GM12873 (cell line): ENCODE data around the gene PER3.

ENCODE experiments used
- TF ChIP-seq, protein P1 (sequence below): IDR thresholded peaks from 2 replicates; pipeline ENCODE4 v1.5.1; 2012; ENCODE audit warnings: low read depth, mild to moderate bottlenecking, moderate library complexity, low read length, control low read depth; ENCODE audit not compliant: insufficient read depth; ENCODE audit errors: missing control alignments

Gene PER3

GRCh38 chr1:7783826-7784491, at the start of gene PER3:
Gene PER3 (plus strand): TSS chr1:7784291. CDS start chr1:7784878, 587 bp downstream.
- TF ChIP-seq, protein P1, sequence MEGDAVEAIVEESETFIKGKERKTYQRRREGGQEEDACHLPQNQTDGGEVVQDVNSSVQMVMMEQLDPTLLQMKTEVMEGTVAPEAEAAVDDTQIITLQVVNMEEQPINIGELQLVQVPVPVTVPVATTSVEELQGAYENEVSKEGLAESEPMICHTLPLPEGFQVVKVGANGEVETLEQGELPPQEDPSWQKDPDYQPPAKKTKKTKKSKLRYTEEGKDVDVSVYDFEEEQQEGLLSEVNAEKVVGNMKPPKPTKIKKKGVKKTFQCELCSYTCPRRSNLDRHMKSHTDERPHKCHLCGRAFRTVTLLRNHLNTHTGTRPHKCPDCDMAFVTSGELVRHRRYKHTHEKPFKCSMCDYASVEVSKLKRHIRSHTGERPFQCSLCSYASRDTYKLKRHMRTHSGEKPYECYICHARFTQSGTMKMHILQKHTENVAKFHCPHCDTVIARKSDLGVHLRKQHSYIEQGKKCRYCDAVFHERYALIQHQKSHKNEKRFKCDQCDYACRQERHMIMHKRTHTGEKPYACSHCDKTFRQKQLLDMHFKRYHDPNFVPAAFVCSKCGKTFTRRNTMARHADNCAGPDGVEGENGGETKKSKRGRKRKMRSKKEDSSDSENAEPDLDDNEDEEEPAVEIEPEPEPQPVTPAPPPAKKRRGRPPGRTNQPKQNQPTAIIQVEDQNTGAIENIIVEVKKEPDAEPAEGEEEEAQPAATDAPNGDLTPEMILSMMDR = no peak

- TF ChIP-seq, protein P1 = no peak
Measured at GRCh38 chr1:7738044-7738443, 46.0 kb upstream of the PER3 start.

- TF ChIP-seq, protein P1 = no peak
Measured at GRCh38 chr1:7743346-7743745, 40.7 kb upstream of the PER3 start.

GRCh38 chr1:7744882-7745281, 39.2 kb upstream of the PER3 start:
- TF ChIP-seq, protein P1 = no peak

DNA sequence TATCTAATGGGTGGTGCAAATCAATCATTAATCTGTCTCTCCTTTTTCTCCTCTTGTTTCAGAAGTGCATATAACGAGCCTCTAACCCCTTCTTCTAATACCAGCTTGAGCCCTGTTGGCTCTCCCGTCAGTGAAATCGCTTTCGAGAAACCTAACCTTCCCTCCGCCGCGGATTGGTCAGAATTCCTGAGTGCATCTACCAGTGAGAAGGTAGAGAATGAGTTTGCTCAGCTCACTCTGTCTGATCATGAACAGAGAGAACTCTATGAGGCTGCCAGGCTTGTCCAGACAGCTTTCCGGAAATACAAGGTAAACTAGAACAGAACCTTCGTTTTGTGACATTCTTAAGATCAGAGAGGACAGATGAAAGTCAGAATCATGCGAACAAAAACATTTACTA, 38.3 kb upstream of the PER3 start:
- TF ChIP-seq, protein P1 = no peak

DNA sequence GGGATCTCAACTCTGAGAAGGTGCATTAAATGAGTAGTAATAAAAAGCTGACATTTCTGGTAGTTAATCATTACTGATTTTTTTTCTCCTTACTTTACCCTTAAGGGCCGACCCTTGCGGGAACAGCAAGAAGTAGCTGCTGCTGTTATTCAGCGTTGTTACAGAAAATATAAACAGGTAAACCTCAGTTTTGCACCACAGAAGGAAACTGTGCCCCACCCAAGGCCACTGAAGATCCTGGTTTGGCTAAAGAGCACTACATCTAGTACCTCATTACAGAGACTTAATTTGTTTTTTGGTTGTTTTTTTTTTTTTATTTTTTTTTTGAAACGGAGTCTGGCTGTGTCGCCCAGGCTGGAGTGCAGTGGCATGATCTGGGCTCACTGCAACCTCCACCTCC, 36.5 kb upstream of the PER3 start:
- TF ChIP-seq, protein P1 = no peak

DNA sequence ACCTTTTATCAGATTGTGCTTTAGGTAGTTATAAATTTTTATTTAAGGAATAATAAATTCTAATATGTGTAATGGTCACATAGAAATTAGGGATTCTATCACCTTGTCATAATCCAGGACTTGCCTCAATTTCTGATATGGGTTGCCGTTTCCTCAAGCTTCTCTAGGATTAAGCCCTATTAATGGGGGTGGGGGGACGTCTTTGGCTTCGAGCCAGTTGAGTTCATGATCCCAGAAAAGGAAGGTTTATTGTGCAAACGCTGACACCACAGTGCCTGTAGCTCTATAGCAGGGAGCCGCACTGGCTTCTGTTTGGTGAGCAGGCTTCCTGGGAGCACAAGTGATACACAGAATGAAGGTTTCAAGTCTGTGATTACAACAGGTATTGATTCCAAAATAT, 35.0 kb upstream of the PER3 start:
- TF ChIP-seq, protein P1 = no peak

- TF ChIP-seq, protein P1 = no peak
Measured at GRCh38 chr1:7751174-7751573, 32.9 kb upstream of the PER3 start.
